Left renal pelvis (tissue), 4 donors: Measurements from ENCODE around the gene CPT1C. TPM values are rescaled to one million over a fixed set of nuclear protein-coding genes. Genes with fewer than 3 reads are reported as not detected.
A peak's percentile ranks its signal among the peaks of the same experiment; 100 is the strongest.

Experiments
- DNase-seq, 4 donors: peaks; one replicate each; pipeline ENCODE4 v3.0.0-alpha.2; 2013; ENCODE audit warnings: low read depth in 4 of 4, low spot score in 3 of 4
- polyA plus RNA-seq, 4 donors: library from polyadenylated mRNA; unstranded; fragments of 120-200 nt; gene quantifications; one replicate each; pipeline ENCODE4 v1.2.1, GENCODE V29; 2013; ENCODE audit not compliant: insufficient read length in 4 of 4

The CPT1C gene
- polyA plus RNA-seq = 10 to 100 TPM; 10.9 to 22.8 (median 16.1) TPM

DNA sequence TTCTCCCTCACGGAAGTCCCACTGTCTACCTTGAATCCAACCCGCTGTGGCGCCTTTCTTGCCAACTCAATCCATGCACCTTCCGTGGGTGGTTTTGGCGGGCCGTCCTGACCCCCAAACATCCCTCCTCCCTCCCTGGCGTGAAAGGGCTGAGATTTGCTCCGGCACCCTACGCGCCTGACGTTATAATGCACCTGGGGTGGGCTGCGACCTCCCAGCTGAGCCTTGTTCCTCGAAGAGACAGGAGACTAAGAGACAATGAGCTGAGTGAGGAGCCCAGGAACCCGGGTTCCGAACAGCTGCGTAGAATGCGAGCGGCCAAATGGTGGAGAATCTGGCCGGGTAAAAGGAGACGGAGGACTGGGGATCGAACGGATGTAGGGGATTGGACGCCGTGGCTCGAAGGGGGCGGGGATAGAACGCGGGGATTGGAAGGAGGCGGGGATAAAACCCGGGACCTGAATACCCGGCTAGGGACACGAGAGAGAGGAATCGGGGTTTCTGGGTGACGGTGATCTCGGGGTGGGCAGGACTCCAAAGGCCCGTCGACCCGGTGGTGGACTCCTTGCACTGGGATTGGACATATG lies at the start of gene CPT1C:
TSS of gene CPT1C (plus strand) at position 461 of the 587 bp plus-strand sequence. CDS start 1,137 bp downstream, outside the sequence.
- peak in 1 of 4 donors; percentile 38 for DNase-seq

- peak; percentile 94 to 98 (median 97) for DNase-seq
Measured at GRCh38 chr19:49641688-49642491, 49.0 kb upstream of the CPT1C start, which contains the start of gene SCAF1. TSS of gene SCAF1 (plus strand) at chr19:49642209. CDS start at chr19:49645027, 2,818 bp downstream.

- no peak for DNase-seq
Measured at GRCh38 chr19:49642492-49643035, 48.4 kb upstream of the CPT1C start.

- no peak for DNase-seq
Measured at GRCh38 chr19:49643466-49643865, 47.5 kb upstream of the CPT1C start.

DNA sequence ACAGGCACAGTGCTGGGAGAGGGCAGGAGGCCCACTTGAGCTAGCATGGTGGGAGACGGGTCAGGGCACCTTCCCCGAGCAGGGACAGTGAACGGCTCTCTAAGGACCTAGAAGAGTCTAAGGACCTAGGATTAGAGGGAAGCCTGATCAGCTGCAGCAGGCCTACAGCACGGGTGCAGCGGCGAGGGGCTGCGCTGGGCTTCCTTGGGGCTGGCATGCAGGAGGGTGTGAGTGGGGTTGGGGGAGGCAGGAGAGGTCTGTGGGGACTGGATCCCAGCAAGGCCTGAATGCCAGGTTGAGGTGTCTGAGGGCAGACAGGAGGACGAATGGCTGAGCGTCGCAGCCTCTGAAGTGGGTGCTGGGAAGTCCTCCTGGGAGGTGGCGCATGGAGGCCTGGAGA lies 45.3 kb upstream of the CPT1C start:
- no peak for DNase-seq

GRCh38 chr19:49645995-49646394 lies 44.9 kb upstream of the CPT1C start:
- no peak for DNase-seq

DNA sequence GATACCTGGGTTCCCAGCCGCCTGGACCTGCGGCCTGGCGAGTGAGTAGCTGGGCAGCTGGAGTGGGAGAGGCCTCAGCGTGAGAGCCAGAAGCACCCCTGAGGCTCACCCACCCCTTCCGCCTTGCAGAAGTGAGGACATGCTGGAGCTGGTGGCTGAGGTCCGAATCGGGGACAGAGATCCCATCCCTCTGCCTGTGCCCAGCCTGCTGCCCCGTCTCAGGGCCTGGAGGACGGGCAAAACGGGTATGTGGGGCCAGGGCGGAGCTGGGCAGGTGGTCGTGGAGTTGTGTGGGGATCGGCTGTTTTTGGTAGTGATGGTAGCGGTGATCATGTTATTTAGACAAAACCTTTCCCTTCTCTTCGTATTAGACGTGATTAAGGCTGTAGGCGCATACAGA lies 44.3 kb upstream of the CPT1C start:
- no peak for DNase-seq

GRCh38 chr19:49651029-49651819 lies 39.7 kb upstream of the CPT1C start:
- no peak for DNase-seq

GRCh38 chr19:49651820-49652550 lies 38.9 kb upstream of the CPT1C start:
- DNase-seq = no peak

DNA sequence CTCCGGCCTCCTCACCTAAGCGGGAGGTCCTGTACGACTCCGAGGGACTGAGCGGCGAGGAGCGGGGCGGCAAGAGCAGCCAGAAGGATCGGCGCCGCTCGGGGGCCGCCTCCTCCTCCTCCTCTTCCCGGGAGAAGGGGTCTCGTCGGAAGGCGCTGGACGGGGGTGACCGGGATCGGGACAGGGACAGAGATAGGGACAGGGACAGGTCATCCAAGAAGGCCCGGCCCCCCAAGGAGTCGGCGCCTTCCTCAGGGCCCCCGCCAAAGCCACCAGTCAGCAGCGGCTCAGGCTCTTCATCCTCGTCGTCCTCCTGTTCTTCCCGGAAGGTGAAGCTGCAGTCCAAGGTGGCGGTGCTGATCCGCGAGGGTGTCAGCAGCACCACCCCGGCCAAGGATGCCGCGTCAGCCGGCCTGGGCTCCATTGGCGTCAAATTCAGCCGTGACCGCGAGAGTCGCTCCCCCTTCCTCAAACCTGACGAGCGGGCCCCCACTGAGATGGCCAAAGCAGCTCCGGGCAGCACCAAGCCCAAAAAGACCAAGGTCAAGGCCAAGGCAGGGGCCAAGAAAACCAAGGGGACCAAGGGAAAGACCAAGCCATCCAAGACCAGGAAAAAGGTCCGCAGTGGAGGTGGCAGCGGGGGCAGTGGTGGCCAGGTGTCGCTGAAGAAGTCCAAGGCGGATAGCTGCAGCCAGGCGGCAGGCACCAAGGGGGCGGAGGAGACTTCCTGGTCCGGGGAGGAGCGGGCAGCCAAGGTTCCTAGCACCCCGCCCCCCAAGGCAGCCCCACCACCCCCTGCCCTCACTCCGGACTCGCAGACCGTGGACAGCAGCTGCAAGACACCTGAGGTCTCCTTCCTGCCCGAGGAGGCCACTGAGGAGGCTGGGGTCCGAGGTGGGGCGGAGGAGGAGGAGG lies 38.1 kb upstream of the CPT1C start:
- DNase-seq = no peak

GRCh38 chr19:49653466-49653806 lies 37.5 kb upstream of the CPT1C start:
- DNase-seq = no peak

GRCh38 chr19:49654581-49654980 lies 36.3 kb upstream of the CPT1C start:
- no peak for DNase-seq

DNA sequence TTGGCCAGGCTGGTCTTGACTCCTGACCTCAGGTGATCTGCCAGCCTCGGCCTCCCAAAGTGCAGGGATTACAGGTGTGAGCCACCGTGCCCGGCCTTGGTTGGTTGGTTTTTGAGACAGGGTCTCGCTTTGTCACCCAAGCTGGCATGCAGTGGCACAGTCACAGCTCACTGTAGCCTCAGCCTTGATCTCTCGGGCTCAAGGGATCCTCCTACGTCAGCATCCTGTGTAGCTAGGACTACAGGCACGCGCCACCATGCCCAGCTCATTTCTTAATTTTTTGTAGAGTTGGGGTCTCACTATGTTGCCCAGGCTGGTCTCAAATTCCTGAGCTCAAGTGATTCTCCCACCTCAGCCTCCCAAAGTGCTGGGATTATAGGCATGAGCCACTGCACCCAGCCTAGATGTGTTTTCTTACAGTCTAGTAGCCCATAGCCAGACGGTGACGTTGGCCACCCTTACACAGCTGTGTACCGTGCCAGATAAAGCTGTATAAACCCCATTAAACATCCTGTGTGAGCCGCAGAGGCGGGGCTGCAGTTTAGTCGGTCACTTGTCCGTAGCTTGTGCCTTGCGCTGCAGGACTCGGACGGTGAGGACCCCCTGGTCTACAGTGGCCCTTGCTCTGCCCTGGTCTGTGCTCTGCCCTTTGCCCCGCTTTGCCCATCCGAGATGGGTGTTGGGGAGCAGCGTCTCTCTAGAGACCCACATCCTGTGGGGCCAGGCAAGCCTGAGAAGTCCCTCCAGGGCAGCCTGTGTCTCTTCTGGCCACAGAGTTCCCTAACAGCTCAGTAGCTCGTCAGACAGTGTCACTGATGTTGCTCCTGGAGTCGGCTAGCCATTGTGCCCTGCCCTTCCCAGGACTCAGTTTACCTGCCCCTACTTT lies 35.1 kb upstream of the CPT1C start:
- DNase-seq = no peak

- no peak for DNase-seq
Measured at GRCh38 chr19:49656456-49657109, 34.3 kb upstream of the CPT1C start.

- DNase-seq = no peak
Measured at GRCh38 chr19:49657493-49658138, 33.3 kb upstream of the CPT1C start.

- DNase-seq = no peak
Measured at GRCh38 chr19:49658139-49658517, 32.8 kb upstream of the CPT1C start.
